GM12801 (cell line): ENCODE data around the gene COPB1.

Source experiments
- TF ChIP-seq, protein P1 (sequence below): IDR thresholded peaks from one replicate; pipeline ENCODE4 v1.5.1; 2011; ENCODE audit warnings: control low read depth; ENCODE audit not compliant: insufficient read length; ENCODE audit errors: extremely low read depth

Gene COPB1

GRCh38 chr11:14422814-14423182 lies 76.8 kb downstream of the COPB1 start:
- TF ChIP-seq, protein P1, sequence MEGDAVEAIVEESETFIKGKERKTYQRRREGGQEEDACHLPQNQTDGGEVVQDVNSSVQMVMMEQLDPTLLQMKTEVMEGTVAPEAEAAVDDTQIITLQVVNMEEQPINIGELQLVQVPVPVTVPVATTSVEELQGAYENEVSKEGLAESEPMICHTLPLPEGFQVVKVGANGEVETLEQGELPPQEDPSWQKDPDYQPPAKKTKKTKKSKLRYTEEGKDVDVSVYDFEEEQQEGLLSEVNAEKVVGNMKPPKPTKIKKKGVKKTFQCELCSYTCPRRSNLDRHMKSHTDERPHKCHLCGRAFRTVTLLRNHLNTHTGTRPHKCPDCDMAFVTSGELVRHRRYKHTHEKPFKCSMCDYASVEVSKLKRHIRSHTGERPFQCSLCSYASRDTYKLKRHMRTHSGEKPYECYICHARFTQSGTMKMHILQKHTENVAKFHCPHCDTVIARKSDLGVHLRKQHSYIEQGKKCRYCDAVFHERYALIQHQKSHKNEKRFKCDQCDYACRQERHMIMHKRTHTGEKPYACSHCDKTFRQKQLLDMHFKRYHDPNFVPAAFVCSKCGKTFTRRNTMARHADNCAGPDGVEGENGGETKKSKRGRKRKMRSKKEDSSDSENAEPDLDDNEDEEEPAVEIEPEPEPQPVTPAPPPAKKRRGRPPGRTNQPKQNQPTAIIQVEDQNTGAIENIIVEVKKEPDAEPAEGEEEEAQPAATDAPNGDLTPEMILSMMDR, result no peak

- TF ChIP-seq, protein P1, result no peak
These were observed 77.4 kb downstream of the COPB1 start for GRCh38 chr11:14422052-14422813.

DNA sequence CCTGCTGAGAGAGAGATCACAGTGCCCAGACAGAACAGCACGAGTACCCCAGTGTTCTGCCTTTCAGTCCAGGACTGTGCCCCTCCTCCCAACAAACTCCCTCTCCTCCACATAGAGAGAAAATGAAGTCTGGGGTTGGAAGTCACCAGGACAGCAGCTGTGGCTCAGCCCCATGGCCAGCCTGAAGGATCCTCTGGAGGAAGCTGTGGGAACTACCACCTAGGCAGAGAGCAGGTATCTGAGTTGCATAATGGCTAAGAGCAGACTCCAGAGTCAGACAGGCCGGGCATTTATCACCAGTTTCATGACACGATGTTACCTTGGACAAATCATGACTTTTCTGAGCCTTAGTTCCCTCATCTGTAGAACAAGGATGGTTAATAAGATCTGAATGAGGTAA lies 79.4 kb downstream of the COPB1 start:
- TF ChIP-seq, protein P1, result no peak

GRCh38 chr11:14418801-14419417 lies 80.7 kb downstream of the COPB1 start:
- TF ChIP-seq, protein P1, result no peak

GRCh38 chr11:14417617-14418374 lies 81.8 kb downstream of the COPB1 start:
- TF ChIP-seq, protein P1, result no peak

DNA sequence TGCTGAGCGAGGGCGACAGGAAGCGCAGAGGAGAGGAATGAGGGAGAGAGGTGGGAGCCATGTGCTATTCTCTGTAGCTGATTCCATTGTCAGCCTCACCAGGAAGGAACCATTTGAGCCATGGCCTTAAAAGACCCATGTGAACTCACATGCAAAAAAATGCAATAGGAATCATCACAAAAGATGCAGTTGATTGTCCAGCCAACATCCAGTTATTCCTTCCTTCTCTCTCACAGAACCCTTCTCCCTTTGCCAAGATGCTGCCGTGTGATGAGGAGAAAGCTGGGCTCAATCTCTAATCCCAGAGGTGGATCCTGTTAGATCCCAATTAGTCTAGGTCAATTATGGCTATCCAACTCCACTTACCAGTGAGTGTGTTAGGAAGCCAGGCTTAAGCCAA lies 82.4 kb downstream of the COPB1 start:
- TF ChIP-seq, protein P1, result no peak
